Endothelial cell of hepatic sinusoid (primary cell): ENCODE data around the gene CTDSP2.
"Not testable (repeated sequence)": the region's sequence is repeated elsewhere in the genome, so short reads cannot be mapped to it uniquely, and the experiment has no call there.

Experiments used
- in situ Hi-C: cut with HindIII; loops from 2 replicates; pipeline ENCODE4 v1.10.0; 2017; ENCODE audit warnings: low sequenced_read_pairs

Gene CTDSP2

GRCh38 chr12:57836442-57837375, 9.8 kb downstream of the CTDSP2 start:
- in situ Hi-C loops: no loop called here

DNA sequence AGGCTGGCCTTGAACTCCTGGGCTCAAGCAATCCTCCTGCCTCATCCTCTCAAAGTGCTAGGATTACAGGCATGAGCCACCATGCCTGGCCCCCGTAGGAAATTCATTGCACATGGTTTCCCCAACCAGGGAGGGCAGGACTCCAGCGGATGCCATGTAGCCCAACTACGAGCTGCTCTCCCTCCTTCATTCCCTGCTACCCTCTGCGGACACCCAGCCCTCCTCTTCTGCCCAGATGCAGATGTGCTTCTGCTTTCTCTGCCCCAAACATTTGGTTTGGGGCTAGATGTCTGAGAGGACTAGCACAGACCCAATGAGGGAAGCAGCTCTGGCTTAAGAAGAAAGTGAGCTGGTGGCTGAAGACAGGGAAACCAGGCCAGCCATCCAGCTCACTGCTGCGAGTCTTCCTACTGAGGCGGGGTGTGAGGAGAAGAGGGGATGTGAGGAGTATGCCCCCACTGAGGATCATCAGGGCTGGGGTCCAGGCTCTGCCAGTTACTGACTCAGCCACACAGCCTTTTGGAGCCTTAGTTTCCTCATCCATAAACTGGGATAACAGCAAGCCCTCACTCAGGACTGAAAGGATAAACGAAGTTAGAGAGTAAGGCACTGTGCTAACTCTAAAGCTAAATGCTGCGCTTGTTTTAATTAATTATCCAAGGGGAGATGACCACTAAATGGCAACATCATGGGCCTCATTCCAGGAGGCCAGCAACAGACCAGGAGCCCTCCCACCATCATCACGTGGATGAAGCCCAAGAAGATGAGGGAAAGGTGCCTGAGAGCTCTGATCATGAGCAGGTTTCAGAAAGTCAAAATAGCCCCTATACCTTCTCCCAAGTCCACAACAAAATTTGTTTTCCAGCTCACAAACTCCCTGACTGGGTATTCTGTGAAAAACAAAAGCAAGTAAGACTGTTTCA, 10.9 kb downstream of the CTDSP2 start:
- in situ Hi-C loops: no loop called here

DNA sequence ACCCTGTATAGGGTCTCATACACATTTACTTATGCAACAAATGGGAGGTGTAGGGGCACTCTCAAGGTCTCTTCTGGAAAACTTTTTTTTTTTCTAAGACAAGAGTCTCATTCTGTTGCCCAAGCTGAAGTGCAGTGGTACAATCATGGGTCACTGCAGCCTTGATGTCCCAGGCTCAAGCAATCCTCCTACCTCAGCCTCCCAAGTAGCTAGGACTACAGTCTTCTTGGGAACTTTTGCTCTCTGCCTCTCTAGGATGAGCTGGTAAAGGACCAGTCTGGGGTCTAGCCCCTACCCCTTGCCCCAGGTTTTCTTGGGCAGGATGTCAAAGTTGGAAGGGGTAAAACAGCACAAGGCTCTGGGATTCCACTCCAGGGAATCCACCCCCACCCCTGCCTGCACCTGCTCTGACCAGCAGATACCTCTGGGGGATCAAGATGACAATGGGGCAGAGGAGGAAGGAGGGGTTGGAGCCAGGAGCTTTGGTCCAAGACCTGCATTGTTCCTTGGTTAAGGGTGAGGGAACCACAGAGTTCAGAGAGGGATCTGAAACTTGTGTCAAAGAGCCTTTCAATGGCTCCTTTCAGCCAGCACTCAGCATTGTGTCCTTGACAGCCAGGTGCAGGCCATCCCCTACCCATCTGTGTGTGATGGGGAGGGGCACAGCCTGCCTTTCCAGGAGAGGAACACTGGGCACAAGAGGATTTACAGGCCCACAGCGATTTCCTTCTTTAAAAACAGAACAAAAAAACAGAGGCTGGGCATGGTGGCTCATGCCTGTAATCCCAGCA, 12.2 kb downstream of the CTDSP2 start:
- in situ Hi-C loops: no loop called here

- in situ Hi-C loops: no loop called here
These were observed 12.9 kb downstream of the CTDSP2 start for GRCh38 chr12:57833672-57834071.

GRCh38 chr12:57832966-57833365, 13.6 kb downstream of the CTDSP2 start:
- in situ Hi-C loops: no loop called here

DNA sequence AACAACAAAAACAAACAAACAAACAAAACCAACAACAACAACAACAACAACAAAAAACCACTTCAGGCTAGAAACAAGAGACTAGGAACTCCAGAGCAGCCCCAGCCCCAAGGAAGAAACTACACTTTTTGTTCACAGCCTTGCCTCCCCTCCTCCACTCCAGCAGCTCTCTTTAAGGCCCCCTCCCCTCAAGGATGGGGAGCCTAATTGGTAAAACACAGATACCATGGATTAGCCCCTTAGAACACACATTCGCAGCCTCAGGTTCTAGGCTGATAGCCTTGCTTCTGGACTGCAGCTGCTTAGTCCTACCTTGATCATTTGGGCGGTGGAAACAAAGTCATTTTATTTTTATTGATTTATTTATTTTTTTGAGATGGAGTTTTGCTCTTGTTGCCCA, 16.1 kb downstream of the CTDSP2 start:
- in situ Hi-C loops: no loop called here

DNA sequence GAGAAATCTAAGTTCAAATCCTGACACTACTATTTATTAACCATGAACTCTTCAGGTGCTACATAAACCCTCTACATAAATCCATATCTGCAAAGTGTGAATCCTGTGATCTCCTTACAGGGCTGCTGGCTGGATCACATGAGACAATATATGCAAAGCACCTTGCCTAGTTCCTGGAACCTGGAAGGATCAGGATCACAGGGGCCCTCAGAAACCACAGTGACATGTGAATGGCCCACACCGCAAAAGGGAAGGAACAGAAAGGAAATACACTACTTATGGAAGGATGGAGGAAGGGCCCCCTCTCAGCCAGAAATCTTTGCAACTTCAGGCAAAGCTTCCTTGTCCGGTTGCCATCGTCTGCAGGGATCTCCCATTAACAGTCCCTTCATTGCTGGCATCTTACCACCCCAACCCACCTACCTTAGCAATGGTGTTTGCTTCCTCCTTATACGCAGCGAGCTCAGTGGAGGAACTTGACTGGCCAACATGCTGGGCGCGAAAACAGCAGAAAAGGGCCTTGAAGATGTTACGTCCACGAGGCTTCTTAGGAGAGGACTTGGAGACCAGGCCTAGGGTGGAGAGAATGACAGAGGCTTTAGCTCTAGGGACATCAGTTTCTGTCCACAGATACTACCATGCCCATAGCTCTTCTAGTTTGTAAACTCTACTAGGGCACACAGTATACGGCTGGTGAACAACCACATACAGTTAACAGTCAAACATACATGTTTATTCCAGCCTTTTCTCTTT, 17.3 kb downstream of the CTDSP2 start:
- in situ Hi-C loops: no loop called here

- in situ Hi-C loops: no loop called here
These were observed 19.6 kb downstream of the CTDSP2 start for GRCh38 chr12:57826966-57827365.

DNA sequence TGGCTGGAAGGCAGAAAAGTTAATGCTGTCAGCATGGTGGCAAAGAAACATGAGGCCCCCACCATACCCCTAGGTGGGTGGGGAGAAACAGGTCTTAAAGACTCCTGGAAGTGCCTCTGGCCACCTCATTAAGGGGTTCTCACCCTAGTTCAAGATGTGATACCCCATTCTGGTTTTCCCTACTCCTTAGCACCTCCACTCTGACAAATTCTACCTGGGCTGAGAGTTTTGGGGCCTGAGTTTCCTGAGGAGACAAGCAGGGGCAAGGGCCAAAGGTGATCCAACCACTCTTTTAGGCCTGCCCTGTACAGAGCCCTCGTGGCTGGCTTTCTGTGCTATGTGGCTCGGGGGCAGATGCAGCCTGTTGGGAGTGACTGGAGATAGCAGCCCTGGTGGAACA, 20.1 kb downstream of the CTDSP2 start:
- in situ Hi-C loops: no loop called here

DNA sequence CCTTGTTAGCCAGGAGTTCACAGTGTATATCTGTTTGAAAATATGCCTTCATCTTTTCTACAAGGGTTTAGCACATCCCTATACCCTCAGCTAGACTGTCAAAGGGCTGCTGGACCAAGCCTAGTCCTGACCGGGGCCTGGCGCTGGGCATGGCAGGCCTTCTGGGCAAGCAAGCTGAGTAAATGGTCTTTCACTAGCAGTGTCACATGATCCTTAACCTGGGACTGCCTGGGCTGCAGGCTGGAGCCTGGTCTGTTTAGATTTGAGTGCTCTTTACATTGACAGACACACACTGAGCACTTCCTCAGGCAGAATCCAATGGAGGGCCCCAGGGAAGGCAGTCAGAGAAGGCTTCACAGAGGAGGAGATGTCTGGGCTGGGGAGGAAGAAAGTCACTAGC, 21.1 kb downstream of the CTDSP2 start:
- in situ Hi-C loops: no loop called here

DNA sequence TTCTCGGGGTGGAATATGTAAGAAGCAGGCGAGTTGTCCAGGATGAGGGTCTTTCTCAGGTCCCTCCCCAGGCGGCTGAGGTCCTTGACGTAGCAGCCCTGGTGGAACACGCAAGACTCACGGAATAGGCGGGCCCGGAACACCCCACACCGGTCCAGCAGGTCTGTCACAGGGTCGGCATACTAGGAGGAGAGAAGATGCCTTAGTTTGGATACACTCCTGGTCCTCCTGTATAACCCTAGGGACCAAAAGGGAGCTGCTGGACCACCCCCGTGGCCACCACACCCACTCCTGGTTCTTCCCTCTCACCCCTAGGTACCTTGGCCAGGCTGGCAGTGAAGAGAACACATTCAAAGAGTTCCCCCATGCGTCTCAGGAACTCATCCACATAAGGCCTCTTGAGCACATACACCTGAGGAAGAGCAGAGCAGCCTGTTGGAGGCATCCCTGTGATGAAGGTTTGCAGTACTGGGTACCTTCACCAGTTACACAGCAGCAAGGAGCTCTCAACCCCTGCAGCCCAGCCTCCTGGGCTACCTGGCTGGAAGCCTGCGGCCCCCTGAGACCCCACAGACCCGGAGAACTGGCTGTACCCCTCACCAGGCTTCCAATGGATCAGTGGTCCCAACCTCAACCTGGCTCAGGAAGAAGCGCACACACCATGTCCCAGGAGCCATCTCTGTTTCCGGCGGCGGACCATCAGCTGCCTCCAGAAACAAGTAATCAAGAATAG, 22.5 kb downstream of the CTDSP2 start:
- in situ Hi-C loops: no loop called here

- in situ Hi-C loops: no loop called here
These were observed 23.2 kb downstream of the CTDSP2 start for GRCh38 chr12:57823131-57823907.

- in situ Hi-C loops: no loop called here
These were observed 24.0 kb downstream of the CTDSP2 start for GRCh38 chr12:57822392-57823130.

DNA sequence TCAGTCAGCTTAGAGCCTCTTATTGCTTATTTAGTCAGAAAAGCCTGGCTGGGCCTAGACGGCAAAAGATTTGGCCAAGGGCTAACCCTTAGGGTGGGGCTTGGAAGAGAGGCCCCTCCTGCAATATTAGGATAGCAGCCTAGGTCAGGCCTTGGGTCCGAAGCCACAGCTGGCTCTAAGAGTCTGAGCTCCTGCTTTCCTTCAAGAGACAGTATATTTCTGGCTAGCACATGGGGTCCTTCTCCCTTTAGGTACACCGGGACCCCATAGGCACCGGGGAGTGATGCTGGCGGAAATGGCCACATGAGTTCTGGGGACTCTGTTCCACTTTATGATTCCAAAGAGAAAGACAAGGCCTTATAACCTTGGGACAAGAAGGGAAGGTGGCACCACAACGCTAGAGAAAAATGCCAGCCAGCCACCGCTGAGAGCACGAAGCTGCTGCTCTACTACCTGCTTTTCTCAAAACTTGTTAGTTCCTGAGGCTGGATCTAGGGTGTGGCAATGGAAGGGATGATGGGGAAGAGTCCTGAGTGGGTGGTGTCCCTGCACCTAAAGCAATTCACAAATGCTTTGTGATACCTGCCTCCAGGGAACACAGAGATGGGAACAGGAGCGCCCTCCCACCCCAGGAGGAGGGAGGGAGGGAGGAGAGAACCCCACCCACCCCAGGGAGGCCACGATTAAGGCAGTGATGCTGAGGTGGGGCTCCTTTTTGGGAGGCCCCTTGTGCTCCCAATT, 24.9 kb downstream of the CTDSP2 start:
- in situ Hi-C loops: no loop called here

GRCh38 chr12:57821015-57821414, 25.5 kb downstream of the CTDSP2 start:
- in situ Hi-C loops: not testable (repeated sequence)

- in situ Hi-C loops: not testable (repeated sequence)
These were observed 26.4 kb downstream of the CTDSP2 start for GRCh38 chr12:57820119-57820518.

DNA sequence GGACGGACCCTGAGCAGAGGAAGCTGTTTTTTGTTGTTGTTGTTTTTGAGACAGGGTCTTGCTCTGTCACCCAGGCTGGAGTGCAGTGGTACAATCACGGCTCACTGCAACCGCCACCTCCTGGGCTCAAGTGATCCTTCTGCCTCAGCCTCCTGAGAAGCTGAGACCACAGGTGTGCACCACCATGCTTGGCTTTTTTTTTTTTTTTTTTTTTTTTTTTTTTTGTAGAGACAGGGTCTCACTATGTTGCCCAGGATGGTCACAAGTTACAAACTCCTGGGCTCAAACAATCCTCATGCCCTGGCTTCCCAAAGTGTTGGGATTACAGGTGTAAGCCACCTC, 28.6 kb downstream of the CTDSP2 start:
- in situ Hi-C loops: loop anchor here (5.0 kb wide), 1 partner anchor 74 kb away; no protein-coding TSS in a partner anchor
